NCI-H2171 treated with DMSO at 0.1 percent for 48 hours (cell line): Measurements from ENCODE around the gene FADS2.

Experiments
- DNase-seq: peaks from one replicate; lab custom pipeline; 2025; lab: John Stamatoyannopoulos, UW

FADS2 gene

GRCh38 chr11:61820174-61820573 is 7.9 kb upstream of the FADS2 start:
- no peak for DNase-seq

- peak; percentile 46 for DNase-seq
Measured at GRCh38 chr11:61826930-61827570, 1.1 kb upstream of the FADS2 start.

GRCh38 chr11:61828379-61828628 is 204 bp downstream of the FADS2 start:
- DNase-seq, result no peak

- peak; percentile 59 for DNase-seq
Measured at GRCh38 chr11:61828629-61829407, 718 bp downstream of the FADS2 start.

- no peak for DNase-seq
Measured at GRCh38 chr11:61829806-61830205, 1.7 kb downstream of the FADS2 start.

GRCh38 chr11:61830237-61831105 is 2.4 kb downstream of the FADS2 start:
- no peak for DNase-seq

GRCh38 chr11:61832207-61832606 is 4.1 kb downstream of the FADS2 start:
- DNase-seq, result no peak

GRCh38 chr11:61832754-61833153 is 4.7 kb downstream of the FADS2 start:
- no peak for DNase-seq

- no peak for DNase-seq
Measured at GRCh38 chr11:61833471-61833870, 5.4 kb downstream of the FADS2 start.

- DNase-seq, result no peak
Measured at GRCh38 chr11:61833926-61834277, 5.8 kb downstream of the FADS2 start.

- no peak for DNase-seq
Measured at GRCh38 chr11:61834278-61835048, 6.4 kb downstream of the FADS2 start.

GRCh38 chr11:61836193-61836592 is 8.1 kb downstream of the FADS2 start:
- no peak for DNase-seq

- no peak for DNase-seq
Measured at GRCh38 chr11:61837411-61838005, 9.4 kb downstream of the FADS2 start.

GRCh38 chr11:61838501-61838900 is 10.4 kb downstream of the FADS2 start:
- no peak for DNase-seq

GRCh38 chr11:61838921-61839320 is 10.8 kb downstream of the FADS2 start:
- no peak for DNase-seq

GRCh38 chr11:61839742-61840141 is 11.6 kb downstream of the FADS2 start:
- DNase-seq, result no peak

GRCh38 chr11:61840371-61840770 is 12.3 kb downstream of the FADS2 start:
- no peak for DNase-seq

- no peak for DNase-seq
Measured at GRCh38 chr11:61841636-61842527, 13.8 kb downstream of the FADS2 start.

- no peak for DNase-seq
Measured at GRCh38 chr11:61842528-61842820, 14.4 kb downstream of the FADS2 start.

- DNase-seq, result no peak
Measured at GRCh38 chr11:61844909-61845565, 16.9 kb downstream of the FADS2 start.
